ENCODE results near the gene GPC3. TPM values are rescaled to one million over a fixed set of nuclear protein-coding genes. Genes with fewer than 3 reads are reported as not detected.

GPC3 gene
- total RNA-seq, 6 experiments from 2014 or later: 0.31 to 6.8 (median 1.8) TPM

GRCh38 chrX:133908223-133908955 is 77.0 kb downstream of the GPC3 start:
- Histone ChIP-seq H3K9me3 (no peaks in the 10 kb centered on the region), H3K27ac (no peak overlapping the region), H3K4me1 (no peaks in the 10 kb centered on the region), H3K4me3 (no peak overlapping the region), H3K27me3 (no peaks in the 10 kb centered on the region), H3K36me3 (no peaks in the 10 kb centered on the region)
- intact Hi-C loops (cut with DNase I): no loop called here
- 37% methylated on average over 3 of the region's 3 CpGs for WGBS (ENCODE audit: insufficient coverage, low coverage, low lambda C conversion rate, missing lambda C conversion rate)
- no peak for ATAC-seq
- TF ChIP-seq CTCF (IDR thresholded peaks at IDR 0.05) (no peak), POLR2A (IDR thresholded peaks at IDR 0.05) (no peak)
- DNase-seq: no peak

DNA sequence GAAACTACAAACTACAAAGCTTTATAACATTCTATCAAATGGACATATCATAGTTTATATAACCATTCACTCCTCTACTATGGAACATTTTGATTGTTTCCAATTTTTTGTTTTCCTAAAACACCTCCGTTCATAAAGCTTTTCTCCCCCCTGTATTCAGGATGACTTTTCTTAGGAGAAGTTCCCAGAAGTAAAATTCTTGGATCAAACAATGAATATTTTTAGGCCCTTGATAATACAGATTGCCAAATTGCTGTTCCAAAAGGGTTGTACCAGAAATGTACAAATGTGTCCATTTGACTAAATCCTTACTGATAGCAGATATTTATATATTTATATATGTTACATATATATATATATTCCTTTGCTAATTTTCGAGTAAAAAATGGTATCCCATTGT is 77.8 kb downstream of the GPC3 start:
- ATAC-seq (no peak), DNase-seq (no peak)
- no peak overlapping the region for H3K4me3 ChIP-seq
- intact Hi-C loops (cut with DNase I): no loop called here
- H3K27me3 ChIP-seq: no peaks in the 10 kb centered on the region
- H3K4me1 ChIP-seq: no peaks in the 10 kb centered on the region
- no peaks in the 10 kb centered on the region for H3K36me3 ChIP-seq
- 42% methylated on average over 2 of the region's 2 CpGs for WGBS (ENCODE audit: insufficient coverage, low coverage, low lambda C conversion rate, missing lambda C conversion rate)
- H3K9me3 ChIP-seq: no peaks in the 10 kb centered on the region
- no peak for TF ChIP-seq CTCF (IDR thresholded peaks at IDR 0.05)
- TF ChIP-seq POLR2A (IDR thresholded peaks at IDR 0.05): no peak
- H3K27ac ChIP-seq: no peak overlapping the region

DNA sequence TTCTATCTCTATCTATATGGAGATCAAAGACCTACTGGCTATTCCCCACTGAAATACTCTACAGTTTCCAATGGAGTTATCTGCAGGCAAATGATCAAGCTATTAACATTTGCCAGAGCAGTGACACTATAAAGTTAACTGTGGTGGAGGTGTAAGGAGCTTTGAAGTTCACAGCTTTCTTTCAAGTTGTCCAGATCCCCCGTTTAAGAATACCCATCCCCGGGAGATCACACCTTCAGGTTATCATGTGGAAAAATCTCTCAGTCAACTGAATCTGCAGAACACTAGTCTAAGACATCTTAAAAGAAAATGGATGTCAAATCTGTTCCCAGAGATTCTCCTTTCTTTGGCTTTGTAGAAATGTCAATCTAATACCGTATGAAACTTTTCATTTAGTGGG is 80.1 kb downstream of the GPC3 start:
- Histone ChIP-seq H3K27me3 (no peaks in the 10 kb centered on the region), H3K4me3 (no peak overlapping the region), H3K36me3 (no peaks in the 10 kb centered on the region), H3K27ac (no peak overlapping the region), H3K9me3 (no peaks in the 10 kb centered on the region), H3K4me1 (no peaks in the 10 kb centered on the region)
- intact Hi-C loops (cut with DNase I): no loop called here
- no peak for TF ChIP-seq POLR2A (IDR thresholded peaks at IDR 0.05)
- no peak for TF ChIP-seq CTCF (IDR thresholded peaks at IDR 0.05)
- no peak for ATAC-seq
- 62% methylated on average over 3 of the region's 3 CpGs for WGBS (ENCODE audit: insufficient coverage, low coverage, low lambda C conversion rate, missing lambda C conversion rate)
- no peak for DNase-seq

DNA sequence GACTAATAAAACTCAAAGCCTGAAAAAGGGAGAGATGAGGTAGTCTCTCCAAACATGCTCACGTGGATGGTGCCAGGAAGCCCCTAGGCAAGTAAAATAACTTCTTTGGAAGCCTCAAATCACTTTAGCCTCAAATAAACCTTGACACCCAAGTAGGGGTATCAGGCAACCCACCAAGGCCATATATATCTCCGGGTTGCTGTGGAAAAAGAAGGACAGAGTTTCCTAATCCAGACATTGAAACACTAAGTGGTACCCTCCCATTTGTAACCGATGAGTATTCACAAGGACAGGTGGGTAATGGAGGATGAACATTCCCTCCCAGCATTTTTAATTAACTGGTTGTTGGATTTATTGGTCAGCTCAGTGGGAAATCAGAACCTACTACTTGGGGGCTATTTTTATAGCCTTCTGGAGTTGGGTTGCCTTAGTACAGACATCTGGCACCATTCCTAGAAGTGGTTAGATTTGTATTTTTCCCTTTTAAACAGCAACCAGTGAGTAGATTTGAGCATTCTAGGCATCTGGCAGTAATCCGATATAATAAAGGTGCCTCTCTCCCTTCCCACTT is 87.7 kb downstream of the GPC3 start:
- H3K36me3 ChIP-seq: no peaks in the 10 kb centered on the region
- DNase-seq: no peak
- no peaks in the 10 kb centered on the region for H3K9me3 ChIP-seq
- peaks cover 0 to 4% of the 10 kb centered on the region in 2 donors for H3K27me3 ChIP-seq
- no peak for ATAC-seq
- WGBS (ENCODE audit: insufficient coverage, low coverage, low lambda C conversion rate, missing lambda C conversion rate): 59% methylated on average over 4 of the region's 4 CpGs
- H3K4me1 ChIP-seq: no peaks in the 10 kb centered on the region
- no peak overlapping the region for H3K4me3 ChIP-seq
- intact Hi-C loops (cut with DNase I): no loop called here
- TF ChIP-seq POLR2A (IDR thresholded peaks at IDR 0.05) (no peak), CTCF (IDR thresholded peaks at IDR 0.05) (no peak)
- no peak overlapping the region for H3K27ac ChIP-seq

Data from right lobe of liver (tissue), 6 donors.